Adrenal gland (tissue), 5 donors: ENCODE results near the gene SDK1.

Source experiments
- POLR2A ChIP-seq, 2 donors: fragments of 450-650 bp; IDR thresholded peaks; one replicate each; pipeline ENCODE4 v1.6.1; 2017; ENCODE audit warnings: antibody characterized with exemption in 2 of 2, mild to moderate bottlenecking in 2 of 2, moderate library complexity in 1 of 2
- TF ChIP-seq, protein P1 (sequence below), 6 experiments: fragments of 450-650 bp in 4 of 6; fragments of 200-600 bp in 2 of 6; sonication (generic) in 1 of 6; IDR thresholded peaks; 1 replicate in 5 of 6; 2 replicates in 1 of 6; pipeline versions ENCODE4 v1.5.1 to v1.8.0; 2016 to 2021; ENCODE audit warnings: antibody characterized with exemption in 6 of 6, mild to moderate bottlenecking in 2 of 6, moderate library complexity in 1 of 6
- donor health status: DM: no; HTN: no; CAD: no.

DNA sequence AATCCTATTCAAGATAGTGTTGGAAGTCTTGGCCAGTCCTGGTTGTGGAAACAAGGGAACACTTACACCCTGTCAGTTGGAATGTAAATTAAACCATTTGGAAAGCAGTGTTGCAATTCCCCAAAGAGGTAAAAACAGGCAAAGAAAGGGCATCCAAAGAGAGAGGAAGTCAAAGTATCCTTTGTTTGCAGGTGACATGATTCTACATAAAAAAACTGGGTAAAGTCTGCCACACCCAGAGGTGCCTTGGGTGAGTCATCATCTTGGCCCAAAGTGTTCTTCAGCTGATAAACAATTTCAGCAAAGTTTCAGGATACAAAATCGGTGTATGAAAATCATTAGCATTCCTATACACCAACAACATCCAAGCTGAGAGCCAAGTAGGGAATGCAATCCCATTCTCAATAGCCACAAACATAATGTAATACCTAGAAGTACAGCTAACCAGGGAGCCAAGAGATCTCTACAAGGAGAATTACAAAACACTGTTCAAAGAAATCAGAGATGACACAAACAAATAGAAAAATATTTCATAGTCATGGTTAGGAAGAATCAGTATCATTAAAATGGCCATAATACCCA, 278.7 kb downstream of the SDK1 start:
- TF ChIP-seq, protein P1, sequence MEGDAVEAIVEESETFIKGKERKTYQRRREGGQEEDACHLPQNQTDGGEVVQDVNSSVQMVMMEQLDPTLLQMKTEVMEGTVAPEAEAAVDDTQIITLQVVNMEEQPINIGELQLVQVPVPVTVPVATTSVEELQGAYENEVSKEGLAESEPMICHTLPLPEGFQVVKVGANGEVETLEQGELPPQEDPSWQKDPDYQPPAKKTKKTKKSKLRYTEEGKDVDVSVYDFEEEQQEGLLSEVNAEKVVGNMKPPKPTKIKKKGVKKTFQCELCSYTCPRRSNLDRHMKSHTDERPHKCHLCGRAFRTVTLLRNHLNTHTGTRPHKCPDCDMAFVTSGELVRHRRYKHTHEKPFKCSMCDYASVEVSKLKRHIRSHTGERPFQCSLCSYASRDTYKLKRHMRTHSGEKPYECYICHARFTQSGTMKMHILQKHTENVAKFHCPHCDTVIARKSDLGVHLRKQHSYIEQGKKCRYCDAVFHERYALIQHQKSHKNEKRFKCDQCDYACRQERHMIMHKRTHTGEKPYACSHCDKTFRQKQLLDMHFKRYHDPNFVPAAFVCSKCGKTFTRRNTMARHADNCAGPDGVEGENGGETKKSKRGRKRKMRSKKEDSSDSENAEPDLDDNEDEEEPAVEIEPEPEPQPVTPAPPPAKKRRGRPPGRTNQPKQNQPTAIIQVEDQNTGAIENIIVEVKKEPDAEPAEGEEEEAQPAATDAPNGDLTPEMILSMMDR (IDR thresholded peaks at IDR 0.05): no peak
- no peak for TF ChIP-seq POLR2A (IDR thresholded peaks at IDR 0.05)
